Measurements from ENCODE around the gene MED16. TPM values are rescaled to one million over a fixed set of nuclear protein-coding genes. Genes with fewer than 3 reads are reported as not detected.

MED16 gene
- total RNA-seq, 2 experiments from 2014 or later: 25.8 to 30.1 TPM

DNA sequence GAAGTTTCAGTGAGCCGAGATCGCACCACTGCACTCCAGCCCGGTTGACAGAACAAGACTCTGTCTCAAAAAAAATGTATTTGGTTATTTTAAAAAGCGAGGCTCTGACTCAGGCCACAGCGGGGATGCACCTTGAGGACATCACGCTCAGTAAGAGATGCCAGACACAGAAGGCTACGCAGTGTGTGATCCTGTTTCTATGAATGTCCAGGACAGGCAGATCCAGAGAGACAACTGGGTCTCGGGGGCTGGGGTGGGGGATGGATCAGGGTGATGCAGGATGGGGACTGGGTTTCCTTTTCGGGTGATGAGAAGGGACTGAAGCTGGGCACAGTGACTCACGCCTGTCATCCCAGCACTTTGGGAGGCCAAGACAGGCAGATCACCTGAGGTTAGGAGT, 5.4 kb downstream of the MED16 start:
- H3K36me3 ChIP-seq (ENCODE audit: insufficient read depth, low read length): peaks cover 59% of the 10 kb centered on the region
- intact Hi-C loops (cut with DNase I, micrococcal nuclease): no loop called here
- POLR2A ChIA-PET: interaction anchor here (0.7 to 1.7 kb wide), 4 partner anchors 10 to 23 kb away, joined by 3 to 4 read pairs (median 3); no protein-coding TSS in a partner anchor
- Mint-ChIP-seq H3K9me3 (no peaks in the 10 kb centered on the region), H3K27me3 (no peaks in the 10 kb centered on the region), H3K36me3 (ENCODE audit: low read depth) (peaks cover 49% of the 10 kb centered on the region), H3K4me3 (peak overlapping the region; percentile 42), H3K27ac (peak overlapping the region; percentile 82), H3K4me1 (ENCODE audit: low read depth) (peaks cover 12% of the 10 kb centered on the region)
- no peaks in the 10 kb centered on the region for H3K9me3 ChIP-seq (ENCODE audit: control insufficient read depth in 1 of 2, insufficient read depth in 1 of 2, low read length in 2 of 2)
- TF ChIP-seq, protein P1, sequence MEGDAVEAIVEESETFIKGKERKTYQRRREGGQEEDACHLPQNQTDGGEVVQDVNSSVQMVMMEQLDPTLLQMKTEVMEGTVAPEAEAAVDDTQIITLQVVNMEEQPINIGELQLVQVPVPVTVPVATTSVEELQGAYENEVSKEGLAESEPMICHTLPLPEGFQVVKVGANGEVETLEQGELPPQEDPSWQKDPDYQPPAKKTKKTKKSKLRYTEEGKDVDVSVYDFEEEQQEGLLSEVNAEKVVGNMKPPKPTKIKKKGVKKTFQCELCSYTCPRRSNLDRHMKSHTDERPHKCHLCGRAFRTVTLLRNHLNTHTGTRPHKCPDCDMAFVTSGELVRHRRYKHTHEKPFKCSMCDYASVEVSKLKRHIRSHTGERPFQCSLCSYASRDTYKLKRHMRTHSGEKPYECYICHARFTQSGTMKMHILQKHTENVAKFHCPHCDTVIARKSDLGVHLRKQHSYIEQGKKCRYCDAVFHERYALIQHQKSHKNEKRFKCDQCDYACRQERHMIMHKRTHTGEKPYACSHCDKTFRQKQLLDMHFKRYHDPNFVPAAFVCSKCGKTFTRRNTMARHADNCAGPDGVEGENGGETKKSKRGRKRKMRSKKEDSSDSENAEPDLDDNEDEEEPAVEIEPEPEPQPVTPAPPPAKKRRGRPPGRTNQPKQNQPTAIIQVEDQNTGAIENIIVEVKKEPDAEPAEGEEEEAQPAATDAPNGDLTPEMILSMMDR (IDR thresholded peaks at IDR 0.05): no peak
- no peak for DNase-seq
- H3K27me3 ChIP-seq (ENCODE audit: control insufficient read depth in 1 of 2, insufficient read depth in 2 of 2, low read length in 2 of 2): no peaks in the 10 kb centered on the region
- H3K4me3 ChIP-seq (ENCODE audit: low read length): no peak overlapping the region
- no peak overlapping the region for H3K27ac ChIP-seq (ENCODE audit: low read depth in 1 of 2, low read length in 2 of 2)
- ATAC-seq (ENCODE audit: poor library complexity): no peak
- peaks cover 20% of the 10 kb centered on the region for H3K4me1 ChIP-seq (ENCODE audit: insufficient read depth, low read length)
- CTCF ChIA-PET: no interaction called here

DNA sequence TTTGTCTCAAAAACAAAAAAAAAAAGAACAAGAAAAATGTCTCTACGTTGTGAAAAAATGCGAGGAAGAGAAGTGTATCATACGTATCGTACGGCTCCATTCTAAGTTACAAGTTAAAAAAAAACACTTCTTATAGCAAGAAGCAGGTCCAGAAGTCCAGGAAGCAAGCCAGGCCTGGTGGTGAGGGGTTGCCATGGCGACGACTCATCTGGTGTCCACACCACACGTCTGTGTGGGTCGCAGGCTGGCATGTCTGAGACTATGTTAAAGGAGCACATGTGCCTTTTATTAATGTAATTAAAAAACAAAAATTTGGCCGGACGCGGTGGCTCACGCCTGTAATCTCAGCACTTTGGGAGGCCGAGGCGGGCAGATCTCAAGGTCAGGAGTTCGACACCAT, 5.9 kb downstream of the MED16 start:
- Mint-ChIP-seq H3K27me3 (no peaks in the 10 kb centered on the region), H3K9me3 (no peaks in the 10 kb centered on the region), H3K4me3 (no peak overlapping the region), H3K27ac (no peak overlapping the region), H3K4me1 (ENCODE audit: low read depth) (peaks cover 12% of the 10 kb centered on the region), H3K36me3 (ENCODE audit: low read depth) (peaks cover 54% of the 10 kb centered on the region)
- peaks cover 15% of the 10 kb centered on the region for H3K4me1 ChIP-seq (ENCODE audit: insufficient read depth, low read length)
- H3K27ac ChIP-seq (ENCODE audit: low read depth in 1 of 2, low read length in 2 of 2): no peak overlapping the region
- no peaks in the 10 kb centered on the region for H3K27me3 ChIP-seq (ENCODE audit: control insufficient read depth in 1 of 2, insufficient read depth in 2 of 2, low read length in 2 of 2)
- POLR2A ChIA-PET: interaction anchor here (1.7 kb wide), 1 partner anchor 23 kb away, joined by 4 read pairs; no protein-coding TSS in a partner anchor
- TF ChIP-seq, protein P1 (IDR thresholded peaks at IDR 0.05): no peak
- intact Hi-C loops (cut with DNase I, micrococcal nuclease): no loop called here
- peaks cover 64% of the 10 kb centered on the region for H3K36me3 ChIP-seq (ENCODE audit: insufficient read depth, low read length)
- H3K4me3 ChIP-seq (ENCODE audit: low read length): no peak overlapping the region
- no peak for DNase-seq
- CTCF ChIA-PET: no interaction called here
- H3K9me3 ChIP-seq (ENCODE audit: control insufficient read depth in 1 of 2, insufficient read depth in 1 of 2, low read length in 2 of 2): no peaks in the 10 kb centered on the region
- no peak for ATAC-seq (ENCODE audit: poor library complexity)

DNA sequence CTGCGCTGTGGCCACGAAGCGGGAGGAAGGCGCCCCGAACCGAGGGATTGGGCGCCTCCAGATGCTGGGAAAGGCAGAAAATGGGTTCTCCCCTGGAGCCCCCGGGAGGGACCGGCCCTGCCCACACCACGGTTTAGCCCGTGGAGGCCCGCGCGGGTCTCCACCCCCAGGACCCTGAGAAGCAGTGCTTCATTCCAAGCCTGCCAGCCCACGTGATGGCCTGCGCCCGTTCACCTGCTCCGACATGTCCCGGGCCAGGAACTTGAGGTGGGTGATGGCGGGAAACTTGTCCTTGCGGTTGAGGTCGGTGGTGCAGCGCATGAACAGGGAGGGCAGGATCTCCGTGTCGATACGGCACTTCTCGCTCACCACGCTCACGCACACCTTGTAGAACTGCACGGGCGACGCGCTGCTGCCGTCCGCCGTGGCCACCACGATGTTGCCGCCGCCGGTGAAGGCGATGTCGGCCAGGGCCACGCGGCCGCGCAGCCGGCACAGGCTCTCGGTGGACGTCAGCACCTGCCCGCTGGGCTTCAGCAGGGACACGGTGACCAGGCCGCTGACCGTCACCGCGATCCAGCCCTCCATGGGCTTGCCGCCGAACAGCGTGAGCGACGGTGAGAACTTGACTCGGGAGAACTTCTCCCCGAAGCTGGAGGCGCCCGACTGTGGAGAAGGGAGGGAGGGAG, 7.3 kb downstream of the MED16 start:
- Histone ChIP-seq H3K4me3 (ENCODE audit: low read length) (no peak overlapping the region), H3K27me3 (ENCODE audit: control insufficient read depth in 1 of 2, insufficient read depth in 2 of 2, low read length in 2 of 2) (no peaks in the 10 kb centered on the region), H3K27ac (ENCODE audit: low read depth in 1 of 2, low read length in 2 of 2) (no peak overlapping the region), H3K9me3 (ENCODE audit: control insufficient read depth in 1 of 2, insufficient read depth in 1 of 2, low read length in 2 of 2) (no peaks in the 10 kb centered on the region), H3K4me1 (ENCODE audit: insufficient read depth, low read length) (peaks cover 4% of the 10 kb centered on the region), H3K36me3 (ENCODE audit: insufficient read depth, low read length) (peaks cover 74% of the 10 kb centered on the region)
- DNase-seq (no peak), ATAC-seq (ENCODE audit: poor library complexity) (no peak)
- TF ChIP-seq, protein P1 (IDR thresholded peaks at IDR 0.05): no peak
- H3K4me3 Mint-ChIP-seq: no peak overlapping the region
- H3K27ac Mint-ChIP-seq: no peak overlapping the region
- CTCF ChIA-PET: interaction anchor here (0.9 kb wide), 1 partner anchor 22 kb away, joined by 3 read pairs; no protein-coding TSS in a partner anchor
- POLR2A ChIA-PET: no interaction called here
- H3K27me3 Mint-ChIP-seq: no peaks in the 10 kb centered on the region
- H3K36me3 Mint-ChIP-seq (ENCODE audit: low read depth): peaks cover 61% of the 10 kb centered on the region
- H3K4me1 Mint-ChIP-seq (ENCODE audit: low read depth): peaks cover 7% of the 10 kb centered on the region
- intact Hi-C loops (cut with DNase I, micrococcal nuclease): no loop called here
- no peaks in the 10 kb centered on the region for H3K9me3 Mint-ChIP-seq

Measured in CD4-positive, alpha-beta T cell (primary cell).